ENCODE data around the gene PLIN1.

Gene PLIN1

DNA sequence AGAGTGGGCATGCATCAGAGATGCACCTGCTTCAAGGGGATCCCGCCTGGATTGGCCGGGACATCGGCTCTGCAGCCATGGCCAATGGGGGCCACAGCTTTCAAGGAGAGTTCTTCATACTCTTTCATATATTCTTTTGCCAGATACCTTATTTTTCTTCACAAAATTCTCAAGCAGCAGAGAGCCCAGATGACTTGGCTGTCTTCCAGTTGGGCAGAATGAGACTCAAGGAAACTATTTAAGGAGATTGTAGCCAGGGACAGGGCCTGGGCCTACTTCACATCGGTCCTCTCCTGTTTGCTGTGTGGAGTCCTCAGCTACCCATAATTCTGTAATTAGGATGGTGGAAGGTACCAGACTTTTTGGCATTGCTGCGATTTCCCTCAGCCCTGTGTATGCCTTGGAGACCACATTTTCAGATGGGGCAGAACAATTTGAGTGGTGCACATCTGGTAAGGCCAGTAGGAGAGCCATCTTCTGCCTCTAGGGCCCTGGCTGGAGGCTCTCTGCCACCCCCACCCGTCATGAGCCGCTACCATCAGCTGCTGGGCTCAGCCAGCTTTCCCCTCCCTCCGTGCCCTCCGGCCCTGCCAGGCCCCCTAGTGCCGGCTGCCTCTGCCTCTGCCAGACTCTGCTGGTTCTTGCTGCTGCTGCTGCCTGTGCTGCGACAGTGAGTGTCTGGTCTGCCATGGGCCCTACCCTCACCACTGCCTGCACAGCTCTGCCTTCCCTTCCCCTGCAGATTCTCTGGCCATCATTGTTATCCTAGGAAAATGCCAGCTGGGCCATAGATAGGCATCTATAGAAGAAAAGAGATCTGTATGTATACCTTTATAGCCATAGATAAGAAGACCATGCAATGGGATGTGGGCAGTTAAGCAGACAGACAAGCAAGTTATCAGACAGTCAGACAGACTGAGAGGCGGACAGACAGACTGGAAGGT lies 6.7 kb downstream of the PLIN1 start:
- DNase-seq (ENCODE audit: low read depth), result no peak
- TF ChIP-seq, protein P1, sequence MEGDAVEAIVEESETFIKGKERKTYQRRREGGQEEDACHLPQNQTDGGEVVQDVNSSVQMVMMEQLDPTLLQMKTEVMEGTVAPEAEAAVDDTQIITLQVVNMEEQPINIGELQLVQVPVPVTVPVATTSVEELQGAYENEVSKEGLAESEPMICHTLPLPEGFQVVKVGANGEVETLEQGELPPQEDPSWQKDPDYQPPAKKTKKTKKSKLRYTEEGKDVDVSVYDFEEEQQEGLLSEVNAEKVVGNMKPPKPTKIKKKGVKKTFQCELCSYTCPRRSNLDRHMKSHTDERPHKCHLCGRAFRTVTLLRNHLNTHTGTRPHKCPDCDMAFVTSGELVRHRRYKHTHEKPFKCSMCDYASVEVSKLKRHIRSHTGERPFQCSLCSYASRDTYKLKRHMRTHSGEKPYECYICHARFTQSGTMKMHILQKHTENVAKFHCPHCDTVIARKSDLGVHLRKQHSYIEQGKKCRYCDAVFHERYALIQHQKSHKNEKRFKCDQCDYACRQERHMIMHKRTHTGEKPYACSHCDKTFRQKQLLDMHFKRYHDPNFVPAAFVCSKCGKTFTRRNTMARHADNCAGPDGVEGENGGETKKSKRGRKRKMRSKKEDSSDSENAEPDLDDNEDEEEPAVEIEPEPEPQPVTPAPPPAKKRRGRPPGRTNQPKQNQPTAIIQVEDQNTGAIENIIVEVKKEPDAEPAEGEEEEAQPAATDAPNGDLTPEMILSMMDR (IDR thresholded peaks at IDR 0.05; ENCODE audit: control insufficient read depth, extremely low read depth, insufficient read depth), result no peak
- no peak overlapping the region for H3K4me3 ChIP-seq (ENCODE audit: low read depth, low read length)

DNA sequence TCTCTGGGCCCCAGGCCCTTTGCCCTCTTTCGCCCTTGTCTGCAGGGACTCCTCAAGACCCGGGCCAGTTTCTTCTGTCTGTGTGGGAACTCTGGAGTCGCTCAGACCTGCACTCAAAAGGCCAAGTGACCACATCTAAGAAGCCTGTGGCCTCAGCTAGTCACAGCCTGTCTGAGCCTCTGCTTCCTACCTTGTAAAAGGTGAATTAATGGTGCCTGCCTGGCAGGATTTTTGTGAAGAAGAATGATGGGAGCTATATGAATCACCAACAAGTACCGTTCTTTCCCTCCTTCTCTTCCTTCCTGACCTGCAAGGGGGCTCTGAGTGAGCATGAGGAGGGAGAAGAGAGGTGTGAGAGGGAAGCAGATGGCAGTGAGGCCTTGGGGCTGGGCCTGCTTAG lies 7.5 kb downstream of the PLIN1 start:
- no peak overlapping the region for H3K4me3 ChIP-seq (ENCODE audit: low read depth, low read length)
- no peak for DNase-seq (ENCODE audit: low read depth)
- TF ChIP-seq, protein P1 (IDR thresholded peaks at IDR 0.05; ENCODE audit: control insufficient read depth, extremely low read depth, insufficient read depth), result no peak

DNA sequence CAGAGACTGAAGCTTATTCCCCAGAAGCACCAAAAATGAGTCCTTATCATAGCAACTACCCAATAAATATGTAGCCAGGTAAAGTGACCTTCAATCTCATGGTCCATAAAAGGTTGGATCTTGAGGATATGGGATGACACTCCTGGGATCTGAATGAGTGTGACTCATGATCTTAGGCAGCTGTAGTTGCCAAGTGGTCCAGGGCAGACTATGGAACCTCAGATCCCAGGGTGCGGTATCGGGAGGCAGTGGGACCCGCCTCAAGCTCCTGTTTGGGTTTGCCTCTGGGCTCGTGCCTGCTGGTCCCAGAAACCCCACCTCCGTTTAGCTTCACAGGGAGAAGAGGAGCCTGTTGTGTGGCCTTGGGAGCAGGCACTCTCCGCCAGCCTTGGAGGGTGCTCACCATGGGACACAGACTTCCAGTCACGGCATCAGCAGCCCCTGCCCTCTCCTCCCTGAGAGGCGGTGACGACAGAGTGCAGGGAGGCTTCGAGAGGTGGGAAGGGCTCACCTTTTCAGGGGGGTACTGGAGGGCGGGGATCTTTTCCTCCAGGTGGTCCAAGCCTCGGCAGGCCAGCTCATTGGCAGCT lies 8.1 kb downstream of the PLIN1 start:
- H3K4me3 ChIP-seq (ENCODE audit: low read depth, low read length), result no peak overlapping the region
- no peak for DNase-seq (ENCODE audit: low read depth)
- TF ChIP-seq, protein P1 (IDR thresholded peaks at IDR 0.05; ENCODE audit: control insufficient read depth, extremely low read depth, insufficient read depth), result no peak

DNA sequence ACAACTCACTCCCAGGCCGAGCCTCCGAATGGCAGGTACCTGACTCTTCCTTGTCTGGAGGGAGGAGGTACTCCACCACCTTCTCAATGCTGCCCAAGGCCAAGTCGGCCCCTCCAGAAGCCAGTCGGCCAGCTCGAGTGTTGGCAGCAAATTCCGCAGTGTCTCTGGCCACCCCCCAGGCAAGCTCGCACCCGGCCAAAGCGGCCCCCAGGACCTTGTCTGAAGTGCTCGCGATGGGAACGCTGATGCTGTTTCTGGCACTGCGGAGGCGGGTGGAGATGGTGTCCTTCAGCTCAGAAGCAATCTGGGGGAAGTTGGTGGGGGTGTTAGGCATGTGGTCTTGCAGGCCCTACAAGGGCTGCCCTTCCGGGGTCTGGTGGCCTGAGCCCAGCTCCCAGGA lies 9.2 kb downstream of the PLIN1 start:
- TF ChIP-seq, protein P1 (IDR thresholded peaks at IDR 0.05; ENCODE audit: control insufficient read depth, extremely low read depth, insufficient read depth), result no peak
- H3K4me3 ChIP-seq (ENCODE audit: low read depth, low read length), result no peak overlapping the region

DNA sequence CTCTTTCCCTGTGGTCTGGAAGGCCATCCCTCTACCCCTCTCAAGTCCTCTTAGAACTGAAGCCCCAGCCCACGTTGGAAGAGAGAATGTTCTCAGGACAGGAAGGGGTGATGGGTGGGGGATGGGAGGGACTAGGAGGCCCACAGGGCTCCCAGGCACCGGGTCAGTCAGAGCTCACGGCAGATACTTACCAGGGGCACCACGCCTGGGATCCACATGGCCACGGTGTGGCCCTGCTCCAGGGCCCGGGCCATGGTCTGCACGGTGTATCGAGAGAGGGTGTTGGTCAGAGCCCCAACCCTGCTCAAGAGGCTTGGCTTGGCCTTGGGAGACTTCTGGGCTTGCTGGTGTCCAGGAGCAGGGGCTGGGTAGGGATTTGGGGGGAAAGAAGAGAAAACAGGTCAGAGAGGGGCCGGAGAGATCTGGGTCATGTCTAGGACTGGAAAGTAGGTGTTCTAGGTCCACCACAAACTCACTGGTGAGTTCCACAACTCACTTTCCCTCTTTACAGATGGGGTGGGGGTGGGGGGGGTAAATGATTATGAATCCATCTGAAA lies 9.8 kb downstream of the PLIN1 start:
- H3K4me3 ChIP-seq (ENCODE audit: low read depth, low read length), result no peak overlapping the region
- DNase-seq (ENCODE audit: low read depth), result no peak
- TF ChIP-seq, protein P1 (IDR thresholded peaks at IDR 0.05; ENCODE audit: control insufficient read depth, extremely low read depth, insufficient read depth), result no peak

More for the DNA sequence above, 9.2 kb downstream of the PLIN1 start:
- DNase-seq (ENCODE audit: low read depth), result no peak

DNA sequence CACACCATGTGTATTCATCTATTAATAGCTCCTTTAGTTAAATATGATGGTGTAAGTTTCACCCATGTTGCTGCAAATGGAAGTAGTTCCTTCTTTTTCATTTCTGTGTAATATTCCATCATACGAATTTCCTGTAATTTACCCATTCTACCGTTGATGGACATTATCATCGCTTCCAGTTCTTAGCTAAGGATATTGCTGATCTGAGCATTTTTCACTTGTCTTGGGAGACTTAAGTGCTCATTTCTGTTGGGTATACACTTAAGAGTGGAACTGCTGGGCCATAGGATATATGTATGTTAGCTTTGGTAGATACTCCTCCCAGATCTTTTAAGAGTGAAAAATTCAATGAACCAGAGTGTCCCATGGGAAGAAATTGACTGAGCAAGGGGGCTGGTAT lies 11.0 kb downstream of the PLIN1 start:
- no peak for DNase-seq (ENCODE audit: low read depth)
- H3K4me3 ChIP-seq (ENCODE audit: low read depth, low read length), result no peak overlapping the region
- TF ChIP-seq, protein P1 (IDR thresholded peaks at IDR 0.05; ENCODE audit: control insufficient read depth, extremely low read depth, insufficient read depth), result no peak
